Measurements from ENCODE around the gene PRR35. TPM values are rescaled to one million over a fixed set of nuclear protein-coding genes. Genes with fewer than 3 reads are reported as not detected.
"Not testable (repeated sequence)": the region's sequence is repeated elsewhere in the genome, so short reads cannot be mapped to it uniquely, and the experiment has no call there.

PRR35 gene
- polyA plus RNA-seq, 1 donor from 2014 or later: not detected

- Histone ChIP-seq H3K79me2 (replicated peaks; ENCODE audit: insufficient read depth, low read length) (peaks cover 20% of the 10 kb centered on the region), H3K27ac (ENCODE audit: low read length) (no peak overlapping the region), H3K36me3 (ENCODE audit: insufficient read depth, low read length) (peaks cover 7% of the 10 kb centered on the region), H3K9me3 (ENCODE audit: low read length) (no peaks in the 10 kb centered on the region), H3K27me3 (ENCODE audit: insufficient read depth, low read depth, low read length) (no peaks in the 10 kb centered on the region), H2AFZ (ENCODE audit: low read depth, low read length) (no peak overlapping the region), H3F3A (ENCODE audit: insufficient read depth, low read length, poor library complexity, severe bottlenecking) (no peaks in the 10 kb centered on the region), H3K4me3 (ENCODE audit: low read length) (no peak overlapping the region), H3K4me2 (ENCODE audit: low read length) (no peak overlapping the region), H4K20me1 (ENCODE audit: insufficient read depth) (peaks cover 4% of the 10 kb centered on the region), H3K9me2 (ENCODE audit: insufficient read depth, low read length) (no peaks in the 10 kb centered on the region), H3K9ac (ENCODE audit: low read length) (no peak overlapping the region)
- no peak for TF ChIP-seq CTCF (IDR thresholded peaks at IDR 0.05; ENCODE audit: poor library complexity, severe bottlenecking)
- no peak for TF ChIP-seq SMC3 (conservative IDR thresholded peaks at IDR 0.05; ENCODE audit: poor library complexity)
- no peak for TF ChIP-seq MXI1 (conservative IDR thresholded peaks at IDR 0.05; ENCODE audit: poor library complexity, severe bottlenecking)
- TF ChIP-seq REST (IDR thresholded peaks at IDR 0.05; ENCODE audit: borderline replicate concordance): no peak
- no peak for TF ChIP-seq EZH2 (IDR thresholded peaks at IDR 0.05; ENCODE audit: borderline replicate concordance, insufficient read depth, low read length, poor library complexity, severe bottlenecking)
- no peak for TF ChIP-seq TAF1 (IDR thresholded peaks at IDR 0.05; ENCODE audit: low read depth)
- no peak for TF ChIP-seq RAD21 (conservative IDR thresholded peaks at IDR 0.05)
- no peak for TF ChIP-seq POLR2AphosphoS5 (IDR thresholded peaks at IDR 0.05)
- TF ChIP-seq EP300 (conservative IDR thresholded peaks at IDR 0.05; ENCODE audit: poor library complexity, severe bottlenecking): no peak
These were observed 35.9 kb downstream of the PRR35 start for GRCh38 chr16:595942-596735.

DNA sequence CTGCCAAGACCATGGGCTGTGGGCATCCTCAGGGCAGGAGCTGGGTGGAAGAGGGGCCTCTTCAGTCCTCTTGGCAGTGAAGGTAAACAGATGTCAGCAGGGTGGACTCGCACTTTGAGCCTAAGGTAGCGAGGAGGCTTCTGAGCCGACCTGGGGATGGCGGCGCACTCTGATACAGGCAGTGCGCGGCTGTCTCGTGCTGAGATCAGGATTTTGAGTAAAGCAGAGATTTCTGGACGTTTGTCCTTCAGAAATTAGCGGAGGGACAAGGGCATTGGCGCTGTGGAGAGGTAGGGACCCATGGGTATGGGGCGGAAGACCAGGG, 36.5 kb downstream of the PRR35 start:
- Histone ChIP-seq H3K79me2 (replicated peaks; ENCODE audit: insufficient read depth, low read length) (peaks cover 16% of the 10 kb centered on the region), H3K9me2 (ENCODE audit: insufficient read depth, low read length) (no peaks in the 10 kb centered on the region), H3K9me3 (ENCODE audit: low read length) (no peaks in the 10 kb centered on the region), H3K27ac (ENCODE audit: low read length) (no peak overlapping the region), H3K27me3 (ENCODE audit: insufficient read depth, low read depth, low read length) (no peaks in the 10 kb centered on the region), H3K9ac (ENCODE audit: low read length) (no peak overlapping the region), H3K36me3 (ENCODE audit: insufficient read depth, low read length) (peaks cover 7% of the 10 kb centered on the region), H2AFZ (ENCODE audit: low read depth, low read length) (no peak overlapping the region), H4K20me1 (ENCODE audit: insufficient read depth) (peaks cover 4% of the 10 kb centered on the region), H3F3A (ENCODE audit: insufficient read depth, low read length, poor library complexity, severe bottlenecking) (no peaks in the 10 kb centered on the region), H3K4me2 (ENCODE audit: low read length) (no peak overlapping the region), H3K4me3 (ENCODE audit: low read length) (no peak overlapping the region)
- TF ChIP-seq EP300 (conservative IDR thresholded peaks at IDR 0.05; ENCODE audit: poor library complexity, severe bottlenecking) (no peak), SMC3 (conservative IDR thresholded peaks at IDR 0.05; ENCODE audit: poor library complexity) (no peak), MXI1 (conservative IDR thresholded peaks at IDR 0.05; ENCODE audit: poor library complexity, severe bottlenecking) (no peak), REST (IDR thresholded peaks at IDR 0.05; ENCODE audit: borderline replicate concordance) (no peak), RAD21 (conservative IDR thresholded peaks at IDR 0.05) (no peak), EZH2 (IDR thresholded peaks at IDR 0.05; ENCODE audit: borderline replicate concordance, insufficient read depth, low read length, poor library complexity, severe bottlenecking) (no peak), TAF1 (IDR thresholded peaks at IDR 0.05; ENCODE audit: low read depth) (no peak), POLR2AphosphoS5 (IDR thresholded peaks at IDR 0.05) (no peak), CTCF (IDR thresholded peaks at IDR 0.05; ENCODE audit: poor library complexity, severe bottlenecking) (no peak)

DNA sequence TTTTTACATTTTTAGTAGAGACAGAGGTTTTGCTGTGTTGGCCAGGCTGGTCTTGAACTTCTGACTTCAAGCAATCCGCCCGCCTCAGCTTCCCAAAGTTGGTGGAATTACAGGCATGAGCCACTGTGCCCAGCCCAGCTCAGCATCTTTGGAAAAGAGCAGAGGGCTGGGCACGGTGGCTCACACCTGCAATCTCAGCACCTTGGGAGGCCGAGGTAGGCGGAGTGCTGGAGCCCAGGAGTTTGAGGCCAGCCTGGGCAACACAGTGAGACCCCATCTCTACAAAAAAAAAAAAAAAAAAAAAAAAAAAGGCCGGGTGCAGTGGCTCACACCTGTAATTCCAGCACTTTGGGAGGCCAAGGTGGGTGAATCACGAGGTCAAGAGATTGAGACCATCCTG, 37.5 kb downstream of the PRR35 start:
- not testable (repeated sequence) for H3K36me3 ChIP-seq (ENCODE audit: insufficient read depth, low read length); H3K4me2 ChIP-seq (ENCODE audit: low read length); H4K20me1 ChIP-seq (ENCODE audit: insufficient read depth); H2AFZ ChIP-seq (ENCODE audit: low read depth, low read length); H3K9me3 ChIP-seq (ENCODE audit: low read length); H3K79me2 ChIP-seq (replicated peaks; ENCODE audit: insufficient read depth, low read length); H3F3A ChIP-seq (ENCODE audit: insufficient read depth, low read length, poor library complexity, severe bottlenecking); H3K9me2 ChIP-seq (ENCODE audit: insufficient read depth, low read length); H3K27ac ChIP-seq (ENCODE audit: low read length); H3K9ac ChIP-seq (ENCODE audit: low read length); H3K27me3 ChIP-seq (ENCODE audit: insufficient read depth, low read depth, low read length); H3K4me3 ChIP-seq (ENCODE audit: low read length)
